NCI-H2107 treated with DMSO at 0.1 percent for 48 hours (cell line): ENCODE results near the gene PLXNA2.

Source experiments
- DNase-seq: peaks from one replicate; lab custom pipeline; 2025; ENCODE audit not compliant: unreplicated experiment; lab: John Stamatoyannopoulos, UW

Gene PLXNA2

DNA sequence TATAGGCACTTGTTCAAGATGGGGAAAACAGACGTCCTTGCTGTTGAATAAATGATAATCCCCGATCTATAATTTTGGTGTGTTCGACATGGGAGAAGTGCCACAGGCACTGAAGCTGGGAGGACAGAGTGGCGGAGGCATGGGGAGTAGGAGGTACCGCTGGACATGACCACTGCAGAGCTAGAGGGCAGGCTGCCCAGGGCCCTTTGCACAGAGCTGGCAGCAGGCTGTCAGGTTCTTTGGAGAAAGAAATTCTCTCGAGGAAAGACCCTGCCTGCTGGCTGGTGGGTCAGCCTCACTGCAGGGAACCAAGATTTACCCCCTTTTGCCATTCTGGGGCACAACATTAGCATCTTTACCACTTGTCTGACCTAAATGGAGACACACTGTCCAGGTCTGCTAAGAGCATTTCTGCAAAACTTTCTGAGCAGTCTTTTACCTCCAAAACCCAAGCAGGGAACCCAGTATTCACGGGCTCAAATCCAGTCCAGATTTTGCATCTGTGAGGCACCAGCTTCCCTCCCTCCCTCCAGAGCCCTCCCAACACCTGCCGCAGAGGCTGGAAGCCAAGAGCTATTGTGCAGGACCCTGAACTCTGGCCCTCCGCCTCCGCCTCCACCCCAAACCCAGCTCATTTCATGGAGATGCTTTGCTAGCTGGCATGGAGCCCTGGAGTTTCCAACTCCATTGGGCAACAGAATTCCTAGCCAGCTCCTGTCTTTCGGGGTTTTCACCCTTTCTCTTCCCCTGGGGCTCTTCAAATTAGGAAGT, 142.3 kb downstream of the PLXNA2 start:
- peak; percentile 96 for DNase-seq

GRCh38 chr1:208100906-208101305, 143.3 kb downstream of the PLXNA2 start:
- DNase-seq = peak; percentile 87

- DNase-seq = no peak
Observed at GRCh38 chr1:208100106-208100505, 144.1 kb downstream of the PLXNA2 start.

DNA sequence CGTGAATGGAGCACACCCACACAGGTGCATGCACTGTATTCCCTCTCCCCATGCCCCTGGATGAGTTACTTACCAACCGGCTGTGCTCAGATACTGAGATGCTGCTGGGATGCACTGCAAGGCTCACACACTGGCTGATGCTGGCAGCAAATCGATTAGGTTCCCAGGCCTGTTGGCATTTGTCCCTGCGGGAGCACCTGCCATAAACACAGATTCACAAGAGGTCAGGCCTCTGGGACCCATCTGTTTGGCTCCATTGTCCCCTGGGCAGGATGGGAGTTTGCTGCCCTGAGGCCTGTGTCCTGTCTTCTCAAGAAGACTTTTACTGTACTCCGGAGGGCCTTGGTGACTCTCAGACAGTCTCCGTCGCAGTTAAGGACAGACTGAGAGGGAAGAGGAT, 145.4 kb downstream of the PLXNA2 start:
- peak; percentile 28 for DNase-seq

DNA sequence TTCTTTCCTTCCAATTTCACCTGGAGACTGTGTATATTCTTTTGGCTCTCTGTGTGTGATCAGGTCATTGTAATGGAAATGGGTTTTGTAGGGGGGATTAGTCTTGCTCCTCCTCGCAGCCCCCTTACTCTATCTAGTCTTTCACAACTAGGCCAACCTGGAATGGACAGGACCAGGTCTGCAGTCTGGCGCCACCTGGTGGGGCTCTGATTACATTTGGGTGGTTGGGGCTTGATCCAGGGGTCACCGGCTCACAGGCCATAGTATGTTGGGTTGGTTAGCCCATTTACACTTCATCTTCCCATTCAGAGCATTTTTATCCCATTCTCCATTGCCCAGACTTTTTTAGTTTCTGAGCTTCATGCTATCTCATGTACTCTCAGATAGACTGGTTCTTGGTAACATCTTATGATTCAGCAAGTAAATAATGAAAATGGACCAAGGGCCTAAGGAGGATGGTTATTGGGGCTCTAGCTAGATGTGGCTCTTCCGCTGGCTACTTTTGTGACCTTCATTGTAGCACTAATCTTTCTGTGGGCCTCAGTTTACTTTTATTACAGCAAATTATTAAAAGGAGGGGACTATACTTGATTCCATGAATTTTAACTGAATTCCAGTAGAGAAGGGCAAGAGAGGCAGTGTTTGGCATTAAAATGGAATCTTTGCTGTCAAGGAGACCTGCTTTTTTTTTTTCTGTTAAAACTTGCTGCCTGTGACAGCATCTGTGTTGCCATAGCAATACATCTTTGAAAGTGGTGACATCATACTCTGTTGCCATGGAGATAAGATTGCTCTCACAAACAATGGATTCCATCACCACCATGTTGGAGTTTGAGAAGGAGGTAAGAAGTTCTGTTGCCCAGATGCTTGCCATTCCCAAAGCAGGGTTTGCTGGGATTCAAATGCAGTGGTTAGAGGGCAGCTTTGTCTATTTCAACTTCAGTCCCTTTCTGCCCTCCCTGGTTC, 150.1 kb downstream of the PLXNA2 start:
- DNase-seq = no peak

DNA sequence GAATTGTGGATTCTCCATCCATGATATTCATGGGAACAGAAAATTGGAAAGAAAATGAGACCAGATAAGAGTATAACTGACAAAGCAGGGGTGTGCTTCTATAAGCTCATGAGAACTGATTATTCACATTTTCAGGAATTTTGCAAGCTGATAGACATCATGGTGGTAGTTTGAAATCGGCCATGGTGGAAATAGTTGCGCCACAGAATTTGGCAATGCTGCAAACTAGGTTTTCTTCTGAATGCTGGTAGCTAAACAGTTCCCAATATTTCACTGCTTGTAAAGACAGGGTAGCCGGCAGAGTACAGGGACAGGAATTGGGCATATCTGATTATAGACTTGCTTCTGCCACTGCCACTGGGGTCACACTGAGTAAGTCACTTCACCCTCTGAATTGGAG, 151.1 kb downstream of the PLXNA2 start:
- no peak for DNase-seq

- no peak for DNase-seq
Observed at GRCh38 chr1:208090388-208091301, 153.5 kb downstream of the PLXNA2 start.

DNA sequence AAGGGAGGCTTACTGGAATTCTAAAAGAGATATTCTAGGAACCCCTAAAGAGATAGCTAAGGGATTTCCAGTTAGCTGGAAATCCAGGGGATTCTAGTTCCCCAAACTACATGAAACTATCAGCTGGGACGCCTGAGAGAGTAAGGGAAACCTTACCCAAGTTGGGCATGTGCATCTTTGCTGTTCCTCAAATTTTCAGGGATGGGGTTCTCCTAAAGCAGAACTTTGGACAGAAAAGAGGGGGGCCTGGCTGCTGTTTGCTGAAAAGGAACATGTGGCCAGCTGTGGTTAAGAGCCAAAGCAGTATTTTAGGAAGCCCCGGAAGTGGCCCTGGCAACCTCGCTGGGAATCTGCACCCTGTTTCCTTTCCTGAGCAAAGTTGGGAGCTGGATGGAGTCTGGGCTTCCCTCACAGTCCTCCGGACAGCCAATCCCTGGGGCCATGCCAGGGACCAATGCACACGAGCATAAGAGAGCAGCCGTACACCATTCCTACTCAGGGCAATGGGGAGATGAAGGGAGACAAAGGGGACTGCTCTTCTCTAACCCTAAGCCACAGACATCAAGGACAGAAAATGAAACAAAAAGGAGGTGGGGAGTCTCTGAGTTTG, 154.3 kb downstream of the PLXNA2 start:
- DNase-seq = no peak

GRCh38 chr1:208089149-208089548, 155.0 kb downstream of the PLXNA2 start:
- DNase-seq = no peak

DNA sequence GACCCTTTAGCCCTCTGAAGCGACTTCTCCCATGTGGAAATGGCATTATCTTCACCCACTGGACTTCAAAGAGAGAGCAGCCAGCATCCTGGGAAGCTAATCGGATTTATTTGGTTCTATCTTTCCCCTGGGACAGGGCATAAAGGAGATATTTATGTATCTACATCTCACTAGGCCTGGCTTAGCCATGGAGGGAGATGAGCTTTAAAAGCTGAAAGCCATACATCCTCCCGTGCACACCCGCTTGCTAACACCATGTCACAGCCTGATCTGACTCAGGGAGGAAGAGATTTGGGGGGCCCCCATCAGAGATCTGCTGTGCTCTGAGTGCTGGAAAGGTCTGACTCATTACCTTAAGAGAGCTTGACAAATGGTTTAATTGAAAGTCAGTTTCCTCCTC, 155.9 kb downstream of the PLXNA2 start:
- no peak for DNase-seq

DNA sequence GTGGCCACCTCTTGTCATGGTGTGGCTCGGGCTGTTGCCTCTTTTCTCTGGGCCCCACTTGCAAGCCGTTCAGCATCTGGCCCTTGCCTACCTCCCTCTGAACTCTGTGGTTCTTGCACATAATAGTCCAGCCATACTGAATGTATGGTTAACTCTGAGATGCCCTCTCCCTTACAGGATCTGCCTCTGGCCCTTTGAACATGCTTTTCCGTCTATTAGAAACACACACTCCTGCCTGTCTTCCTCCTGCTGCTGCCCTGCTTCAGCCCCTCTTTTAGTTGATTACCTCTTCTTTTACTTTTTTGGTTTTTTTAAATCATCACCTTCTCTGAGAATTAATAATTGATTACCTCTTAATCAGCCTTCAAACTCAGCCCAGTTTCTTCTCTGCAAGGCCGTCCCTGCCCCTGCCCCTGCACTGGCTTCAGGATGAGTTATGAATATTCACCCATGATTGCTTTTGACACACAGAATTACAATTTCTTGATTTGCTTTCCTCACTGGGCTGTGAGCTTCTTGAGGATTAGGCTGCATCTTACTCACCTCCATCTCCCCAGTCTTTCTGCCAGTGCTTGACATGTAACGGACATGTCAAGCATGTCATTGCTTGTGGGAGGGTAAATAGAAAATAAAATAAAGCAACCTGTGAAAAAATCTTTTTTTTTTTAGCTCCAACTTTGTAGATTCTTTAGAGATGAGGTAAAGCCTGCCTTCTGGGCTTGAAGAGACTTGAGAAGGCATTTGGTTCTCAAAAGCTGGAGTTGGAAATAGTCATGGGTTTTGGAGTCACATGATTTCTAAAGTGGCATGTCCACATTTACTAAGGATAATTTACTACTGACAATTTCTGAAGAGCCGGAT, 158.3 kb downstream of the PLXNA2 start:
- no peak for DNase-seq

GRCh38 chr1:208084764-208085163, 159.4 kb downstream of the PLXNA2 start:
- no peak for DNase-seq

- DNase-seq = no peak
Observed at GRCh38 chr1:208084220-208084619, 160.0 kb downstream of the PLXNA2 start.

GRCh38 chr1:208083715-208084085, 160.5 kb downstream of the PLXNA2 start:
- DNase-seq = no peak

- no peak for DNase-seq
Observed at GRCh38 chr1:208083016-208083714, 161.0 kb downstream of the PLXNA2 start.

DNA sequence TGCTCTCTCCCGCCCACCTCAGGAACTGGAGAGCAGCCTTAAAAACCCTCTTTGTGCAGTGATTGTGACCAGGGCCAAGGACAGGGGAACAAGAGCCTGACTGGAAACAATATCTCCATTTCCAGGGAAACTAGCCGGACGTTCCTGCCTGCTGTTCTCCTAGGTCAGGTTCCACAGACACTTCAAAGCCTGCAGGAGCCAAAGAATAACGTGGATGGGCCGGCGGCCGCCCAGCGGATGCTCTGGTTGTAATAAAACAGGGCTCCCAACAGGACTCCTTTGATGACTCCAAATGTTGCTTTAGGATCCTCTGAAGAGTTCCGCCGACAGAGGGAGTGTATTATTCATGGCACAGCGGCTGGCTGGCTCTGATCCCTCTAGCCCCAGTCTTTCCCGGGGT, 162.2 kb downstream of the PLXNA2 start:
- DNase-seq = no peak

- no peak for DNase-seq
Observed at GRCh38 chr1:208080396-208081286, 163.5 kb downstream of the PLXNA2 start.

- DNase-seq = no peak
Observed at GRCh38 chr1:208079161-208079560, 165.0 kb downstream of the PLXNA2 start.
